Stomach (tissue), 4 donors: ENCODE measurements around the gene NPAS3.

Experiments used
- POLR2A ChIP-seq, 4 donors: fragments of 450-650 bp; IDR thresholded peaks; one replicate each; pipeline ENCODE4 v1.6.1; 2016; ENCODE audit warnings: antibody characterized with exemption in 4 of 4, control low read depth in 2 of 4, mild to moderate bottlenecking in 1 of 4, moderate library complexity in 1 of 4
- TF ChIP-seq, protein P1 (sequence below), 7 experiments: fragments of 450-650 bp in 4 of 7; fragments of 200-600 bp in 3 of 7; sonication (generic) in 3 of 7; IDR thresholded peaks; one replicate each; pipeline ENCODE4 v1.5.1; 2016 to 2019; ENCODE audit warnings: antibody characterized with exemption in 7 of 7, control low read depth in 2 of 7, mild to moderate bottlenecking in 1 of 7

DNA sequence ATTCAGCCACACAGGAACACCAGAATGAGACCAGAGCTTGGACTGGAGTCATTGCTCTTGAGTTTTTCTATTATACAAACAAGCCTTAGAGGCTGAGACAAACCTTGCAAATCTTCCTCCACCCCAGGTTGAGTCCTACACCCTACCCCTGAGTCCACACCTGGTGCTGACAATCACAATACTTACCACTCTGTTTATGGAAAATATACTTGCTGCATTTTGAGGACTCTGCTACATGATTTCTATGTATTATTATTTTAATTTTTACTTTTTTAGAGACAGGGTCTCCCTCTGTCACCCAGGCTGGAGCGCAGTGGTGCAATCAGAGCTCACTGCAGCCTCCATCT is 910.7 kb downstream of the NPAS3 start:
- TF ChIP-seq, protein P1, sequence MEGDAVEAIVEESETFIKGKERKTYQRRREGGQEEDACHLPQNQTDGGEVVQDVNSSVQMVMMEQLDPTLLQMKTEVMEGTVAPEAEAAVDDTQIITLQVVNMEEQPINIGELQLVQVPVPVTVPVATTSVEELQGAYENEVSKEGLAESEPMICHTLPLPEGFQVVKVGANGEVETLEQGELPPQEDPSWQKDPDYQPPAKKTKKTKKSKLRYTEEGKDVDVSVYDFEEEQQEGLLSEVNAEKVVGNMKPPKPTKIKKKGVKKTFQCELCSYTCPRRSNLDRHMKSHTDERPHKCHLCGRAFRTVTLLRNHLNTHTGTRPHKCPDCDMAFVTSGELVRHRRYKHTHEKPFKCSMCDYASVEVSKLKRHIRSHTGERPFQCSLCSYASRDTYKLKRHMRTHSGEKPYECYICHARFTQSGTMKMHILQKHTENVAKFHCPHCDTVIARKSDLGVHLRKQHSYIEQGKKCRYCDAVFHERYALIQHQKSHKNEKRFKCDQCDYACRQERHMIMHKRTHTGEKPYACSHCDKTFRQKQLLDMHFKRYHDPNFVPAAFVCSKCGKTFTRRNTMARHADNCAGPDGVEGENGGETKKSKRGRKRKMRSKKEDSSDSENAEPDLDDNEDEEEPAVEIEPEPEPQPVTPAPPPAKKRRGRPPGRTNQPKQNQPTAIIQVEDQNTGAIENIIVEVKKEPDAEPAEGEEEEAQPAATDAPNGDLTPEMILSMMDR (IDR thresholded peaks at IDR 0.05) = no peak
- TF ChIP-seq POLR2A (IDR thresholded peaks at IDR 0.05) = no peak
